Measurements from ENCODE around the gene ABHD12B.

- no peak for TF ChIP-seq GATA2 (IDR thresholded peaks at IDR 0.05; ENCODE audit: low read depth, low read length)
- TF ChIP-seq GATA3 (IDR thresholded peaks at IDR 0.05; ENCODE audit: low read depth, low read length): no peak
Observed at GRCh38 chr14:50837271-50837670, 34.6 kb upstream of the ABHD12B start.
